Measurements from ENCODE around the gene FARP2. TPM values are rescaled to one million over a fixed set of nuclear protein-coding genes. Genes with fewer than 3 reads are reported as not detected.

The FARP2 gene
- polyA plus RNA-seq, 6 donors from 2014 or later, result 24.4 to 35.6 (median 29.5) TPM

DNA sequence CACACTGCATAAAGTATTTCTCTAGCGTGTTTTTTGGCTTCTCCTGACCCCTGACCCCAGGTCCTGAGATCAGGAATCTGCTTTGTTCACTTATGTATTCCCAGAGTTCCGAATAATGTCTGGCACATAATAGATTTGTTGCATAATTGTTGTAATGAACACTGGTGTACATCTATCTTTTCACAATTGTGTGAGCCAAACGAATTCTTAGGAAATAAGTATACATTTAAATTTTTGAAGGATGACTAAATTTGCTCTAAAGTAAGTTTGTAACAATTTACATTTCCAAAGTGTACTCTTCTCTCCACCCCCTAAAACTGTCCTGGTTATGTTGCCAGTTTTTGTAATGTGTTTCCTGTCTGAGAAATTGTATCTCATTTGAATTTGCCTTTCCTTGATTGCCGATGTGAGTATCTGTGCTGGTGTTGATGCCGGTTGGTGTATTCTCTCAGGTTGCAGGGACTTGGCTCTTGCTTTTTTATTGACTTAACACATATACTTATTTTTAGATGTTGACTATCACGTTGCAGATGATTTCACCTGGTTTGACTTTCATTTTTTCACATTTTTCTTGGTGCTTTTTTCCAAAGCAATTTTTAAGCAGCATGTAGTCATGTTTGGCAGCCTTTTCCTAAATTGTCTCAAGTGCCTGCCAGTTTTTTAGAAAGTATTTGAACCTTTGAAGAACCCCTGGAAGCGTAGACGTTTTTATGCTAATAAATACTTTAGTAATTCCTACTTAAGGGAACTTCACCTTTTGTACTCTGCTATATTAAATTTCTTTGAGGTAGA is 16.1 kb upstream of the FARP2 start:
- no peak for DNase-seq
- Mint-ChIP-seq H3K27me3 (no peaks in the 10 kb centered on the region), H3K9me3 (no peaks in the 10 kb centered on the region), H3K4me1 (peaks cover 16 to 28% (median 26%) of the 10 kb centered on the region in 3 donors), H3K36me3 (peaks cover 29 to 32% of the 10 kb centered on the region in 2 donors), H3K27ac (no peak overlapping the region), H3K4me3 (no peak overlapping the region)
- ATAC-seq (ENCODE audit: low read depth in 2 of 2), result no peak

DNA sequence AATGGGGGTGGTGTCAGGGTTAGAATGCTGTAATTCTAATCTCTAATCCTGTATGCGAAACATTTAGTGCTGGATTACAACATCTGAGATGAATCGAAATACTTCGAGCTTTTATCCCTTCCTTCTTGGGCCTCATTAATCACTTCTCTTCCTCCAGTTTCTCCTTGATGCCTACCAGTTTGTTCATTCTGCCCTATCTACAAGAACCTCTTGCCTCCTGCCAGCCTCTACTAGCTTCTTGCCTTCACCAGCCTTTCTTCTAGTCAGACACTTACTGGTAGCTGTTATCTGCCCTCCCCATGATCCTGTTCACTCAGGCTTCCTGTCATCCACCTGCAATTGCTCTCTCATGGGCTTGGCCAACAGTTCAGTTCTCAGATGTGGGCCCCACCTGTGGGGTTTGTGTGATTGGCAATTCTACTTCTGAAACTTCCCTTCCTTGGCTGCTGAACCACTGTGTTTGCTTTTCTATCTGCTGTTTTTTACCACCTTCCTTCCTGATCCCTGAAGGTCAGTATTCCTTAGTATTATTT is 15.4 kb upstream of the FARP2 start:
- ATAC-seq (ENCODE audit: low read depth in 2 of 2) (no peak), DNase-seq (no peak)
- H3K27ac Mint-ChIP-seq, result peak overlapping the region in 2 of 6 donors; percentile 57 to 61
- no peaks in the 10 kb centered on the region for H3K9me3 Mint-ChIP-seq
- no peaks in the 10 kb centered on the region for H3K27me3 Mint-ChIP-seq
- H3K4me3 Mint-ChIP-seq, result no peak overlapping the region
- peaks cover 14 to 25% (median 24%) of the 10 kb centered on the region in 3 donors for H3K4me1 Mint-ChIP-seq
- peaks cover 32 to 35% of the 10 kb centered on the region in 2 donors for H3K36me3 Mint-ChIP-seq

DNA sequence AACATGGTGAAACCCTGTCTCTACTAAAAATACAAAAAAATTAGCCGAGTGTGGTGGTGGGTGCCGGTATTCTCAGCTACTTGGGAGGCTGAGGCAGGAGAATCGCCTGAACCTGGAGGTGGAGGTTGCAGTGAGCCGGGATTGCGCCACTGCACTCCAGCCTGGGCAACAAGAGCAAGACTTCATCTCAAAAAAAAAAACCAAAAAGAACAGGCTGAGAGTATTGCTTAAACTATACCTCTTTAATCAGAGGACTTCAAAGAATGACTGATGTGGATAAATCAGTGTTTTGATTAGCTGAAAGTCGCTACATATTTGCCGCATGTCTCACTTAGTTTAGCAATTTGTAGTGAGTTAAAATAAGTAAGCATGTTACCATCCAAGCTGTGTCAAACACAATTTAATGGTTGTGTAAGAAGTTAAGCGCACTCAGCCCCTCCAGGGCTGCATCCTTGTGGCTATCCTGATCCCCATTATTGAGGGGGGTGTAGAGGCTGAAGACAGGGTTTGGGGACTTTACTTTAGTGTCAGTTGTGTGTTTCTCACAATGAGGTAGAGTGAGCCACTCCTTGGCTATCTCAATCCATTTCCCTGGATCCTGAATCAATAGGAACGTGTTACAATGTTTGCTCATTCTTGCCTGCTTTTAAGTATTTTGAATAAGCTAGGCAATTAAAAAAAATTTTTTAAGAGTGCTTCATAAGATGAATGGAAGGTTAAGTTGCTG is 11.0 kb upstream of the FARP2 start:
- no peak for DNase-seq
- Mint-ChIP-seq H3K27ac (no peak overlapping the region), H3K36me3 (peaks cover 28 to 32% of the 10 kb centered on the region in 2 donors), H3K4me3 (no peak overlapping the region), H3K27me3 (no peaks in the 10 kb centered on the region), H3K4me1 (peaks cover 0 to 15% (median 13%) of the 10 kb centered on the region in 3 donors), H3K9me3 (no peaks in the 10 kb centered on the region)
- no peak for ATAC-seq (ENCODE audit: low read depth in 2 of 2)

DNA sequence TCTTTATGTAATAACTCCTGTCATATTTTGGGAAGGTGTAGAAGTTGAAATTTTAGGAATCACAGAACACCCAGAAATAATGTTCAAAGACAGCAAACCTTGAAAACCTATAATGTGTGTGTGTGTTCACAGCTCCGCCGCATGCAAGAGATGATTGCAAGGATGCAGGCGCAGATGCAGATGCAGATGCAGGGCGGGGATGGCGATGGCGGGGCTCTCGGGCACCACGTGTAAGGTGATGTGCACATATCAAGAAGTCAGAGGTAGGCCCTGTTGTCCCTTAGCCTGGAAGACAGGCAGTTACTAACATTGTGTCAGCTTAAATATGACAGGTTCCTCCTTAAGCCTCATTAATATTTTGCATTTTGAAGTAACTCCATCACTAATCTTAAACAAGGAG is 6.1 kb upstream of the FARP2 start:
- no peaks in the 10 kb centered on the region for H3K9me3 Mint-ChIP-seq
- H3K4me1 Mint-ChIP-seq, result peaks cover 0 to 5% (median 0%) of the 10 kb centered on the region in 3 donors
- H3K36me3 Mint-ChIP-seq, result peaks cover 12 to 16% of the 10 kb centered on the region in 2 donors
- no peak overlapping the region for H3K27ac Mint-ChIP-seq
- no peak overlapping the region for H3K4me3 Mint-ChIP-seq
- ATAC-seq (ENCODE audit: low read depth in 2 of 2) (no peak), DNase-seq (no peak)
- no peaks in the 10 kb centered on the region for H3K27me3 Mint-ChIP-seq

DNA sequence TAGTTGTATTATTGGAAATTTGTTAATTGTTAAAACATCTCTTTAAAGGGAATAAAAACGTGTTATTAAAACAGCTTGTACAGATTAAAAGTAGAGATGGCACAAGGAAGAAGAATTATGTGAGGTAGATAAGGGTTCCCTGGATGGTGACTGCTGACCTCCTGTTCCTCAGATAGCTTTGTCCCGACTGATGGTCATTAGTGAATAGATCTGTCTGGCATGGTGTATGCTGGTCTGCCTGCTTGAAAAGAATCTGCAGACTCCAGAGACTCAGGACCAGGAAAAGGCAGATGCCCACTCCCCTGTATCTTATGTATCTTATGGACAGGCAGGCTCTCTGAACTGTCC is 5.6 kb upstream of the FARP2 start:
- H3K27me3 Mint-ChIP-seq, result no peaks in the 10 kb centered on the region
- DNase-seq (no peak), ATAC-seq (ENCODE audit: low read depth in 2 of 2) (no peak)
- peaks cover 0 to 5% (median 0%) of the 10 kb centered on the region in 3 donors for H3K4me1 Mint-ChIP-seq
- no peaks in the 10 kb centered on the region for H3K9me3 Mint-ChIP-seq
- peaks cover 8 to 16% of the 10 kb centered on the region in 2 donors for H3K36me3 Mint-ChIP-seq
- H3K4me3 Mint-ChIP-seq, result no peak overlapping the region
- no peak overlapping the region for H3K27ac Mint-ChIP-seq

DNA sequence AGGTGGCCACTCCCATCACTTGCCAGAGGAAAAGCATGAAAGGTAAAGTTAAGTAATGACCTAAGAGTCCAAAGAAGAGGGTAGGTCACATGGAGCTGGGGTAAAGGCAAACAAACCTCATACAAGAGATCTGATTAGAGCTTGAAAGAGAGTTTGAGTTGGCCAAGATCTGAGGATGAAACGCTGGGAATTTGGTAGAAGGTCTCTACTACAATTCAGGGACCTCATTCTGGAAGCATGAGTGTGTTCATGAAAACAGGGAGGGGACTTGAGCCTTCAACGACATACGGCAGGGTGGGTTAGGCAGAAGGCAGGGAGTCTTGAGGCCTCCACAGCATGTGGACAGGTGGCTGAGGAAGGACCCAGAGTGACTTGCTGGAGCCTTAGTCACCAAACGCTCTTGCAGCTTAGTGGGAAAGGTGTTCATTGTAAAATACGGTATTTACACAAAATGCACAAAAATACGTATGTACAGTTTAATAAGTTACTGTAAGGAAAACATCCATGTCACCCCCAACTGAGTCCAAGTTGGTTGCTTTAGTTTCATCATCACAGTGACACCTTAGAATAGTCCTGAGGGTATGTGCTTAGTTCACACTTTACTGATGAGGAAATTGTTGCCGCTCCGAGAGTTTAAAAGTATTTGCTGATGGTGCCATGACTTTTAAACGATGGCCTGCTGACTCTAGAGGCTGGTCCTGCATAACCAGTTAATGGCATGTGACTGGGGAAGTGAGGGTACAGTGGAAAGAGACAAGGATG is 5.0 kb upstream of the FARP2 start:
- Mint-ChIP-seq H3K27me3 (no peaks in the 10 kb centered on the region), H3K9me3 (no peaks in the 10 kb centered on the region), H3K4me1 (peaks cover 0 to 5% (median 0%) of the 10 kb centered on the region in 3 donors), H3K36me3 (peaks cover 4 to 16% of the 10 kb centered on the region in 2 donors), H3K4me3 (no peak overlapping the region), H3K27ac (no peak overlapping the region)
- ATAC-seq (ENCODE audit: low read depth in 2 of 2) (no peak), DNase-seq (no peak)

DNA sequence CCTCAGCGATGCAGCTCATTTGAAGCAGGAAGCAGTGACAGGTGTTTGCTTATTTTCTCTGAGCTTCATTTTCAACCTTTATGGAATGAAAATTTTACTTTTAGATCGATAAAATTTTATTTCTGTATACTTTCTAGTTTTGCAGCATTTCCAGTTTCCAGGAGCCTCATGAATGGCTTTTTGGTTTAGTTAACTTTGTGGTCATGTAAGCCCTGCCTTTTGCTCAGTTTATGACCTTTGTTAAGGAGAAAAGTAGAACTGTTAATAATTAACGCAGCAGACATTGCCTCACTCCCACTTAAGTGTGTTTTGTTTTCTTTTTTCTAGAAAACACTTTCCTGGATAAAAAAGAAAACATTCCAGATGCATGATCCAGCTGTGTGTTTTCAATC is 4.4 kb upstream of the FARP2 start:
- Mint-ChIP-seq H3K36me3 (peaks cover 4 to 16% of the 10 kb centered on the region in 2 donors), H3K27me3 (no peaks in the 10 kb centered on the region), H3K27ac (peak overlapping the region in 1 of 6 donors; percentile 24), H3K4me3 (no peak overlapping the region), H3K9me3 (no peaks in the 10 kb centered on the region), H3K4me1 (peaks cover 0 to 5% (median under 1%) of the 10 kb centered on the region in 3 donors)
- no peak for DNase-seq
- ATAC-seq (ENCODE audit: low read depth in 2 of 2), result no peak

DNA sequence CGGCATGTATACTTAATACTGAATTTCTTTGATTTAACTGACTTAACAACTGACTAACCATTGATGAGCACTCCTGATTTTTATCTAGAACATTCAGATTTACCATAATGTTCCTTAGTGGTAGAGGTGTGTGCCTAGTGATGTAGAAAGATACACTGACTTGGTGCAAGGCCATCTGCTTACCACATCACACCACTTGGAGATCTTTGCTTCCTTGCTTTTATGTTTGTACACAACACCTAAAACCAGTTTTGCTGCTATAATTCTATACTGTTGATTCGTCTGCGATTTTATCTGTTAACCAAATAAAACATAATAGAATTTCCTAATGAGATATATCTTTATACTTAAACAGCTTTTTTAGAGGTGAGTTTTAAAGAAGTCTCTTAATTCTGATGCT is 3.9 kb upstream of the FARP2 start:
- DNase-seq (no peak), ATAC-seq (ENCODE audit: low read depth in 2 of 2) (no peak)
- peaks cover 4 to 10% (median 6%) of the 10 kb centered on the region in 3 donors for H3K4me1 Mint-ChIP-seq
- H3K27me3 Mint-ChIP-seq, result no peaks in the 10 kb centered on the region
- no peaks in the 10 kb centered on the region for H3K9me3 Mint-ChIP-seq
- peaks cover 4 to 16% of the 10 kb centered on the region in 2 donors for H3K36me3 Mint-ChIP-seq
- no peak overlapping the region for H3K4me3 Mint-ChIP-seq
- H3K27ac Mint-ChIP-seq, result no peak overlapping the region

DNA sequence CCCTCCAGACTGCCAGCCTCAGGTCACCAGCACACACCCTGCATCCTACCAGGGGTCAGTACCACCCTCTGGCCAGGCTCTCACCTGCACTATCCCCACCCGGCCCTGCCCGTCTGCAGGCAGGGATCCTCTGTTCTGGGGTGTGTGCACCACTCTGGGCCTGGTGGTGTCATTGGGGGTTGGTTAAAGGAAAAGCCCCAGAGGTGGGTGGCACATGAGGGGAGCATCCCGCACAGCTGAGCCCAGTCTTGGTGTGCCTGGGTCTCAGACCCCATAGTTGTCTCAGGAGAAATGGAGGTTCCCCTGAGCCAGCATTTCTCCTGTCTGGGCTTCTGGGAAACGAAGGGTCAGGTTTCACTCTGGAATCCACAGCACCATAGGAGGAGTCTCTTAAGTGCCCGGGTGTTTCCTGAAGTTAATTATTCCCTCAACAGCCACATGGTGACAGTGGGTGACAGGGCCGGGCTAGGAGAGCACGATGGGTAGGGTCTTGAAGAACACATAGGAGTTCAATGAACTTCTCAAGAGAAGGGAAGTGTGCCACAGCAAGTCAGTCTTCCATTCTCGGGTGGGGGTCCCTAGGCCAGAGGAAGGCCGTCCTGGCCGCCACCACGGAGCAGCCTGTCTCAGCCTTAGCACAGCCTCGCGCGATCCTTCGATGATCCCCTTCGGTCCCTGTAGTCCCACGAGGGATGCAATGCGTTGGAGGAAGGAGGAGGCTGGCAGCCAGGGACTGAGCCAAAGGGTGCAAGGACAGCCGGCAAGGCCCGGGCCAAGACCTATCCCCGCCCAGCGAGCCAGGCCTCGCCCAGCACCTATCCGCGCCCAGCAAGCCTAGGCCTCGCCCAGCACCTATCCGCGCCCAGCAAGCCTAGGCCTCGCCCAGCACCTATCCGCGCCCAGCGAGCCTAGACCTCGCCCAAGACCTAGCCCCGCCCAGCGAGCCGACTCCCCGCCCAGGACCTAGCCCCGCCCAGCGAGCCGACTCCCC is 1.1 kb upstream of the FARP2 start:
- H3K9me3 Mint-ChIP-seq, result no peaks in the 10 kb centered on the region
- H3K4me1 Mint-ChIP-seq, result peaks cover 22 to 34% (median 33%) of the 10 kb centered on the region in 3 donors
- DNase-seq (peak; percentile 58), ATAC-seq (ENCODE audit: low read depth in 2 of 2) (peak in 1 of 2 donors; percentile 19)
- peaks cover 4 to 10% of the 10 kb centered on the region in 2 donors for H3K36me3 Mint-ChIP-seq
- peak overlapping the region in 3 of 6 donors; percentile 56 to 91 (median 83) for H3K27ac Mint-ChIP-seq
- H3K4me3 Mint-ChIP-seq, result peak overlapping the region in 6 of 8 donors; percentile 25 to 77 (median 54)
- H3K27me3 Mint-ChIP-seq, result no peaks in the 10 kb centered on the region

DNA sequence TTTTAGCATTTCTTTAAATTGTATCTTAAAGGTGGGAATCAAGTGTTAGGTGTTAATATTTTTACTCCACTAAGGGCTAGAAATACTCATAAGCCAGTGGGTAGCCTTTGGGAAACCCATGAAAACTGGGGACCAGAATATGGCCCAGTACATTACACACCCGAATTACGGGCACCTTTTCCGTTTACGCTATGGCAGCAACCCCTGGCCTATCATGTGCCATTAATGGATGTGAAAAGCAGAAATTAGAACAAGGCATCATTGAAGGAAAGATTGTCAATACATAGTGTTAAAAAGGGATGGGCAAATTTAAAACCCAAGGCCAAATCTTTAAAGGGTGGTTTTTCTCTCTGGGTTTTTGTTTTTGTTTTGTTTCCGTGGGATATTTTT is 781 bp downstream of the FARP2 start:
- ATAC-seq (ENCODE audit: low read depth in 2 of 2) (no peak), DNase-seq (no peak)
- Mint-ChIP-seq H3K27ac (peak overlapping the region; percentile 30 to 95 (median 80)), H3K36me3 (no peaks in the 10 kb centered on the region), H3K9me3 (no peaks in the 10 kb centered on the region), H3K27me3 (no peaks in the 10 kb centered on the region), H3K4me3 (peak overlapping the region; percentile 75 to 93 (median 89)), H3K4me1 (peaks cover 35 to 48% (median 48%) of the 10 kb centered on the region in 3 donors)

DNA sequence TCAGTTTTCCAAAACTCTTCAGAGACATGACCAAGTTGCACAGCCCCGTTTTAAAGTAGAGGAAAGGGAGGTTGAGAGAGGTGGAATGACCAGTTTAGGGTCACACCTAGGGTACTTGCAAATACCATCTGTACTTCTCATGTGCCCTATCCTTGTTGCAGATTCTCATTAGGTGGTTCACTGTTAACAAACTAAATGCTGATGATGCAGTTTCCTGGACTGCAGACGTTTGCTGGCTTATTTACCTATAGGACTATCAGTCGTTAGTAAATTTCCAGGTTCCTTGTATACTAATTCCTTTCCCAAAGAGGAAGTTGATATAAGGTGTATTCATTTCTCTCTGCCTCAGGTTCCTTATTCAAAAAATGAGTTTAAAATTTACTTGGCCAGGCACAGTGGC is 1.4 kb downstream of the FARP2 start:
- no peaks in the 10 kb centered on the region for H3K27me3 Mint-ChIP-seq
- ATAC-seq (ENCODE audit: low read depth in 2 of 2) (no peak), DNase-seq (no peak)
- H3K4me1 Mint-ChIP-seq, result peaks cover 36 to 48% (median 48%) of the 10 kb centered on the region in 3 donors
- peak overlapping the region in 5 of 6 donors; percentile 30 to 95 (median 82) for H3K27ac Mint-ChIP-seq
- H3K4me3 Mint-ChIP-seq, result peak overlapping the region; percentile 25 to 93 (median 86)
- no peaks in the 10 kb centered on the region for H3K9me3 Mint-ChIP-seq
- H3K36me3 Mint-ChIP-seq, result no peaks in the 10 kb centered on the region

DNA sequence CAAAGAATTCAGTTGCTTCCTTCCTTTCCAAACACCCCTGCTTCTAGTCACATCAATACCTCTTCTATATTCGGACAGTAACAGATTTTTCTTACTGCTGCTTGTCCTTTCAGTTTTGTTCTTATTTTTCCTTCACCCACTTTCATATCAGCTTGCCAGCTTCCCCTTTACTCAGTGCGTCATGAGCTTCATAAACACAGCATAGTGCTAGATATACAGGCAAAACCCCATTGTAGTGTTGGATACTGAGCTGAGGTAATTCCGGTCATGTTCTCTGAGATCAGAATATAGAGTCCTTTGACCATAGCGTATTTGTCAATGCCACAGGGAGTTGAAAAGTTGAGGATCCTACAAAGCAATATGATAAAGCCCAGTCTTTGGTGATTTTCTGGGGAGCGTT is 2.4 kb downstream of the FARP2 start:
- DNase-seq, result peak; percentile 74
- Mint-ChIP-seq H3K9me3 (no peaks in the 10 kb centered on the region), H3K27ac (peak overlapping the region; percentile 69 to 96 (median 86)), H3K27me3 (no peaks in the 10 kb centered on the region), H3K4me3 (peak overlapping the region; percentile 25 to 93 (median 79)), H3K36me3 (no peaks in the 10 kb centered on the region), H3K4me1 (peaks cover 44 to 57% (median 56%) of the 10 kb centered on the region in 3 donors)
- ATAC-seq (ENCODE audit: low read depth in 2 of 2), result peak; percentile 63
